CD14-positive monocyte (primary cell): ENCODE measurements around the gene SPEN. TPM values are rescaled to one million over a fixed set of nuclear protein-coding genes. Genes with fewer than 3 reads are reported as not detected.

Experiments
- DNase-seq, 3 donors: peaks; one replicate each; pipeline ENCODE4 v3.0.0-alpha.2; 2011 to 2022
- H2AFZ ChIP-seq: 2 replicates; pipeline ENCODE4 v1.6.0; 2012; ENCODE audit warnings: mild to moderate bottlenecking, low read depth, low read length, inconsistent platforms; ENCODE audit not compliant: insufficient read depth, poor library complexity, severe bottlenecking
- H3K27ac ChIP-seq, 2 donors: 1 replicate in 1 of 2; 2 replicates in 1 of 2; pipeline ENCODE4 v1.5.1; 2012 to 2013; ENCODE audit warnings: low read length in 2 of 2, control low read depth in 1 of 2, inconsistent platforms in 1 of 2, low read depth in 1 of 2, mild to moderate bottlenecking in 1 of 2
- H3K27me3 ChIP-seq, 2 donors: one replicate each; pipeline versions ENCODE4 v1.6.0 to v1.6.1; 2011 to 2013; ENCODE audit warnings: low read length in 2 of 2; ENCODE audit not compliant: control insufficient read depth in 2 of 2, insufficient read depth in 2 of 2
- H3K36me3 ChIP-seq, 2 donors: replicated peaks in 1 of 2; 1 replicate in 1 of 2; 2 replicates in 1 of 2; pipeline versions ENCODE4 v1.5.1 to v1.6.1; 2012 to 2013; ENCODE audit warnings: low read length in 2 of 2, control low read depth in 1 of 2, inconsistent platforms in 1 of 2, mild to moderate bottlenecking in 1 of 2; ENCODE audit not compliant: insufficient read depth in 2 of 2, control insufficient read depth in 1 of 2
- H3K4me1 ChIP-seq, 2 donors: 1 replicate in 1 of 2; 2 replicates in 1 of 2; pipeline versions ENCODE4 v1.5.1 to v1.6.1; 2012 to 2013; ENCODE audit warnings: low read length in 2 of 2, control low read depth in 1 of 2, inconsistent platforms in 1 of 2, mild to moderate bottlenecking in 1 of 2, moderate library complexity in 1 of 2; ENCODE audit not compliant: insufficient read depth in 2 of 2, control insufficient read depth in 1 of 2
- H3K4me2 ChIP-seq: replicated peaks from 2 replicates; pipeline ENCODE3; 2012; ENCODE audit warnings: low read length, moderate library complexity, mild to moderate bottlenecking; ENCODE audit not compliant: poor library complexity, severe bottlenecking; ENCODE audit errors: extremely low read depth
- H3K4me3 ChIP-seq, 3 experiments: fragments of 200-600 bp in 1 of 3; sonication (generic) in 1 of 3; replicated peaks in 1 of 3; 1 replicate in 2 of 3; 2 replicates in 1 of 3; pipeline ENCODE4 v1.5.1; 2011 to 2013; ENCODE audit warnings: low read length in 3 of 3, mild to moderate bottlenecking in 3 of 3, control low read depth in 2 of 3, low read depth in 2 of 3, inconsistent platforms in 1 of 3, moderate library complexity in 1 of 3
- H3K79me2 ChIP-seq: 2 replicates; pipeline ENCODE4 v1.6.0; 2012; ENCODE audit warnings: mild to moderate bottlenecking, control low read depth, inconsistent platforms, low read length, moderate library complexity; ENCODE audit not compliant: insufficient read depth
- H3K9ac ChIP-seq: 2 replicates; pipeline ENCODE4 v1.6.0; 2017; ENCODE audit warnings: low read length, mild to moderate bottlenecking; ENCODE audit not compliant: insufficient read depth, poor library complexity, severe bottlenecking
- H3K9me3 ChIP-seq, 2 donors: replicated peaks in 1 of 2; 1 replicate in 1 of 2; 2 replicates in 1 of 2; pipeline versions ENCODE4 v1.5.1 to v1.6.1; 2012 to 2013; ENCODE audit warnings: low read length in 2 of 2, control low read depth in 1 of 2; ENCODE audit not compliant: control insufficient read depth in 1 of 2, insufficient read depth in 1 of 2
- H4K20me1 ChIP-seq: 2 replicates; pipeline ENCODE4 v1.6.0; 2012; ENCODE audit warnings: mild to moderate bottlenecking, low read length, control low read depth, moderate library complexity; ENCODE audit not compliant: insufficient read depth
- H3K27ac Mint-ChIP-seq, 7 donors: one replicate each; pipeline ENCODE4 v1.8.0; 2020; ENCODE audit warnings: mild to moderate bottlenecking in 7 of 7, mixed read lengths in 7 of 7, moderate library complexity in 6 of 7, inconsistent platforms in 2 of 7
- H3K27me3 Mint-ChIP-seq, 3 donors: one replicate each; pipeline ENCODE4 v1.8.0; 2021 to 2022; ENCODE audit warnings: low read depth in 3 of 3, mild to moderate bottlenecking in 3 of 3, mixed read lengths in 3 of 3, moderate library complexity in 3 of 3, inconsistent platforms in 1 of 3
- H3K36me3 Mint-ChIP-seq, 2 donors: one replicate each; pipeline ENCODE4 v1.8.0; 2020; ENCODE audit warnings: mixed read lengths in 2 of 2, inconsistent platforms in 1 of 2, mild to moderate bottlenecking in 1 of 2
- H3K4me1 Mint-ChIP-seq: one replicate; pipeline ENCODE4 v1.8.0; 2020; ENCODE audit warnings: mild to moderate bottlenecking, mixed read lengths
- H3K4me3 Mint-ChIP-seq, 2 donors: one replicate each; pipeline ENCODE4 v1.8.0; 2020; ENCODE audit warnings: mild to moderate bottlenecking in 2 of 2, mixed read lengths in 2 of 2, moderate library complexity in 1 of 2
- H3K9me3 Mint-ChIP-seq, 7 donors: one replicate each; pipeline ENCODE4 v1.8.0; 2020 to 2022; ENCODE audit warnings: mixed read lengths in 7 of 7, mild to moderate bottlenecking in 6 of 7, moderate library complexity in 6 of 7, inconsistent platforms in 2 of 7
- CTCF ChIP-seq: fragments of 200-600 bp; IDR thresholded peaks from one replicate; pipeline ENCODE4 v1.8.0; 2022; ENCODE audit warnings: antibody characterized with exemption, mild to moderate bottlenecking
- WGBS: methylation state at CpG from one replicate; pipeline ENCODE4 v1.1.5; 2013; ENCODE audit warnings: missing lambda C conversion rate; ENCODE audit not compliant: insufficient coverage; 5-methylcytosine and 5-hydroxymethylcytosine counted together
- intact Hi-C, 2 donors: fragments of 100-400 bp; cut with micrococcal nuclease; formaldehyde crosslinking; loops; one replicate each; pipeline versions ENCODE4 v1.15.0 to v1.15.1; 2023
- polyA plus RNA-seq, 3 donors: library from polyadenylated mRNA; depleted of rRNA in 1 of 3; unstranded in 2 of 3; stranded (reverse) in 1 of 3; fragments of 300-500 nt in 2 of 3; fragments of >200 nt in 1 of 3; fragmentation: Illumina TruSeq in 2 of 3; gene quantifications; 1 replicate in 2 of 3; 2 replicates in 1 of 3; pipeline ENCODE4 v1.2.3, GENCODE V29; 2012 to 2021

Gene SPEN
- polyA plus RNA-seq, 3 donors, result 3.1 to 30.9 (median 6.1) TPM

GRCh38 chr1:15850471-15851001 lies 3.0 kb downstream of the SPEN start:
- H3K9me3 Mint-ChIP-seq, result peaks cover 0 to 1% (median 0%) of the 10 kb centered on the region in 7 donors
- peak overlapping the region in 1 of 2 donors; percentile 26 for H3K27ac ChIP-seq

More at GRCh38 chr1:15850471-15851001, 3.0 kb downstream of the SPEN start:
- Mint-ChIP-seq H3K27ac (peak overlapping the region in 4 of 7 donors; percentile 47 to 98 (median 72)), H3K27me3 (no peaks in the 10 kb centered on the region), H3K36me3 (no peaks in the 10 kb centered on the region), H3K4me3 (peak overlapping the region; percentile 51 to 99), H3K4me1 (peaks cover 39% of the 10 kb centered on the region)
- no peak for TF ChIP-seq CTCF
- no peaks in the 10 kb centered on the region for H3K9me3 ChIP-seq
- WGBS, result no CpG with 5 or more reads among the region's 2 CpGs
- DNase-seq, result no peak
- H3K4me2 ChIP-seq, result peak overlapping the region; percentile 100
- peaks cover 93% of the 10 kb centered on the region for H3K79me2 ChIP-seq
- H2AFZ ChIP-seq, result no peak overlapping the region
- H3K36me3 ChIP-seq, result no peaks in the 10 kb centered on the region
- peaks cover 38 to 39% of the 10 kb centered on the region in 2 donors for H3K4me1 ChIP-seq
- peak overlapping the region in 2 of 3 experiments; percentile 67 to 97 for H3K4me3 ChIP-seq
- H3K27me3 ChIP-seq, result no peaks in the 10 kb centered on the region
- peaks cover 69% of the 10 kb centered on the region for H4K20me1 ChIP-seq
- peak overlapping the region; percentile 98 for H3K9ac ChIP-seq
- intact Hi-C loops, result no loop called here
